22Rv1 (cell line): ENCODE data around the gene AKAP9.

Source experiments
- ZFX ChIP-seq: fragments of 450-650 bp; IDR thresholded peaks from 2 replicates; pipeline ENCODE4 v1.6.1; 2017; ENCODE audit warnings: antibody characterized with exemption, borderline replicate concordance
- TF ChIP-seq, protein P1 (sequence below): fragments of 450-650 bp; IDR thresholded peaks from 2 replicates; pipeline ENCODE4 v1.5.1; 2017; ENCODE audit warnings: mild to moderate bottlenecking

DNA sequence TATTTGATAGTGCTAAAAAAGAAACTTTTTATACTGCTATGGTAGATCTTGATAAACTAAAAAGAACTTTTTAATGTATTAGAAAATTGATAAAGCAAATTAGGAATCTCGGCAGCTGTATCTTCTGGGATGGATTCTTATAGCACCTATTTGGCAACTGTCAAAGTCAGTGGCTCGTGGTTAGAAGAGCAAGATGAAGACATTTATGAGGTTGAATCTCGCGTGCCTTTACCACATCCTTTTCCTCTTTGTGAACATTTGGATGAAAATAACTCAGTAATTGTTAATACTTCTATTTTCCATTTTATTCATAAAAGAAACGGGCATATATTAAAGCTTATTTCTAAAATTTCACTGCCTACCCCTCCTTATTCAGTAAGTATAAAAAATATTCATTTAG is 117.4 kb downstream of the AKAP9 start:
- TF ChIP-seq, protein P1, sequence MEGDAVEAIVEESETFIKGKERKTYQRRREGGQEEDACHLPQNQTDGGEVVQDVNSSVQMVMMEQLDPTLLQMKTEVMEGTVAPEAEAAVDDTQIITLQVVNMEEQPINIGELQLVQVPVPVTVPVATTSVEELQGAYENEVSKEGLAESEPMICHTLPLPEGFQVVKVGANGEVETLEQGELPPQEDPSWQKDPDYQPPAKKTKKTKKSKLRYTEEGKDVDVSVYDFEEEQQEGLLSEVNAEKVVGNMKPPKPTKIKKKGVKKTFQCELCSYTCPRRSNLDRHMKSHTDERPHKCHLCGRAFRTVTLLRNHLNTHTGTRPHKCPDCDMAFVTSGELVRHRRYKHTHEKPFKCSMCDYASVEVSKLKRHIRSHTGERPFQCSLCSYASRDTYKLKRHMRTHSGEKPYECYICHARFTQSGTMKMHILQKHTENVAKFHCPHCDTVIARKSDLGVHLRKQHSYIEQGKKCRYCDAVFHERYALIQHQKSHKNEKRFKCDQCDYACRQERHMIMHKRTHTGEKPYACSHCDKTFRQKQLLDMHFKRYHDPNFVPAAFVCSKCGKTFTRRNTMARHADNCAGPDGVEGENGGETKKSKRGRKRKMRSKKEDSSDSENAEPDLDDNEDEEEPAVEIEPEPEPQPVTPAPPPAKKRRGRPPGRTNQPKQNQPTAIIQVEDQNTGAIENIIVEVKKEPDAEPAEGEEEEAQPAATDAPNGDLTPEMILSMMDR = no peak
- no peak for TF ChIP-seq ZFX
